ENCODE measurements around the gene CRYBG1.

The CRYBG1 gene

DNA sequence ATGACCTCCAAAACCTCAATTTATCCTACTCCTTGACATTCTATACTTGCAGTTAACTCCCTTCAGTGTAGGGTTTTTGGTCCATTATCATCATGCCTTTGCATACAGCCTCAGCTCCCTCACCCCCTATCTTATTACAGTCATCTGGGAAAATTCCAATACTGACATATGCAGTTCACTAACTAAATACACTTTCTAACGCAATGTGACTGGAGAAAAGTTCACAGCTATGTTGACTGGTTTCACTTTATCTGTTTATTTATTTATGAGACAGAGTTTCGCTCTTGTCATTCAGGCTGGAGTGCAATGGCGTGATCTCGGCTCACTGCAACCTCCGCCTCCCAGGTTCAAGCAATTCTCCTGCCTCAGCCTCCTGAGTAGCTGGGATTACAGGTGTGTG, 64.9 kb downstream of the CRYBG1 start:
- no peak for DNase-seq

- no peak for DNase-seq
Measured at GRCh38 chr6:106426250-106426970, 65.9 kb downstream of the CRYBG1 start.

- no peak for DNase-seq
Measured at GRCh38 chr6:106430466-106430865, 69.9 kb downstream of the CRYBG1 start.

GRCh38 chr6:106431405-106431804, 70.9 kb downstream of the CRYBG1 start:
- DNase-seq, result no peak

DNA sequence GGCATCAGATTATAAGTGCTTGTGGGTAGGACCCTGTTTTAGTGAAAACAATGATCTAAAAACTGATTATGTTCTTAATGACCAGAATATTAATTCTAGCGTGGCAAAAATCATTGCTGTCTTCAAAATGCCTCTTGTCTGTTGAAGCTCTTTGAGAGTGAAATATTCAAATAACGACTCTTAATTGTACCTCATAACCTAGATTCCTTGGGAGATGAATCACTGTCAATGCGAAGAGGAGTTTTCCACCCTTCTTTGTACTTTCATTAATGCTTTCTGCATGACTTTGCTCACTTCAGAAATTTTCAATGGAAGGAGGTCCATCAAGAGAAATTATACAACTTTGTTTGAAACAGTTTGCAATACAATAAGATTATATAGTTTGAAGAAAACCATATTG, 71.5 kb downstream of the CRYBG1 start:
- no peak for DNase-seq

GRCh38 chr6:106434530-106434929, 74.0 kb downstream of the CRYBG1 start:
- no peak for DNase-seq

DNA sequence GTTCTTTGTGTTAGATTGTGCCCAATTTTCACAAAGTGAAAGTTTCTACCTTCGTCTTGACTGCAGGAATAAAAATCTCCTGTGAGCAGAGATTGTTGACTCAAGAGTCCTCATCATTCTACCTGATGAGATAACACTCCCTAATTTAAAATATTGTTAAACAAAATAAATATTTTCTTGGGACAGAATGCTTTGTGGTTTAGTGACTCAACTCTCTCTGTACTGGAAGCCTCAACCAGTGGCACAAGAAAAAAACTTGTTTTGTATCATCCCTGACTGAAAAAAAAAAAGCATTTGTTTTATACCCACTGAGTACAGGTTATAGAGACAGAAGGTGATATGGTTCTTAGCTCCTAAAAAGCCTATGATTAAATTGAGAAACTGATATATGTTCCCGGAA, 78.9 kb downstream of the CRYBG1 start:
- no peak for DNase-seq

DNA sequence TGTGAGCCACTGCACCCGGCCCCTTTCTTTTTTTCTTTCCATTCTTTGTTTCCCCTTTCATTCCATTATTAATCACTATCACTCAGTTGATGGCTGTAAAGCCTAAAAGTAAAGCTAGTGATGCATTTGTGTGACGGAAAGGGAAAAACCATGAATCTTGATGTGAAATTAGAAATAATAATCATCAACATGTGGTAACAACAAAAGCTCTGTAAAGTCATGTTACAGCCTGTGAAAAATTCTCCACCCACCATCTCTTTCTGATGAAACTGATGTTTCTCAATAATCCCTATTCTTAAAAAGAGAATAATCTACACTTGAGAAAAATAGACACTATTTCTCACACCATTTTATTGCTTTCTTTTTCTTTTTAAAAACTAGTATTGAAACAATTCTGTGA, 80.0 kb downstream of the CRYBG1 start:
- DNase-seq, result no peak

DNA sequence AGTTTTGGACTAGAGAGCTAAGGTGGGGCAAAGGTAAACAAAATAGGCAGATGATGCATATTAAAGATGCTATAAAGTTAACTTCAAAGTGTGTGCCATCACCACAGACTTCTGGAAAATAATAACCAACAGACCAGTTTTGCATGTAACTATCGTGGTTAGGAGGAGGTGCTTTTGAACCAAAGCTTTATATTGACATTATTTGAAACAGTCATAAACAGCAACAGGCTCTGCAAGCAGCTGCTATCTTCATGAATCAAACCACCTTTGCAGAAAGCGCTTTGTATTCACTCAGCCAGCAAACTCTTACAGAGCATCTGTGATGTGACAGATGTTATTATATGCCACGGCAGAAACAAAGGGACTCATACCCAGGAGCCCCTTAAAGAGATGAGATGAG, 81.9 kb downstream of the CRYBG1 start:
- no peak for DNase-seq

- peak; percentile 53 for DNase-seq
Measured at GRCh38 chr6:106444777-106445507, 84.4 kb downstream of the CRYBG1 start.

DNA sequence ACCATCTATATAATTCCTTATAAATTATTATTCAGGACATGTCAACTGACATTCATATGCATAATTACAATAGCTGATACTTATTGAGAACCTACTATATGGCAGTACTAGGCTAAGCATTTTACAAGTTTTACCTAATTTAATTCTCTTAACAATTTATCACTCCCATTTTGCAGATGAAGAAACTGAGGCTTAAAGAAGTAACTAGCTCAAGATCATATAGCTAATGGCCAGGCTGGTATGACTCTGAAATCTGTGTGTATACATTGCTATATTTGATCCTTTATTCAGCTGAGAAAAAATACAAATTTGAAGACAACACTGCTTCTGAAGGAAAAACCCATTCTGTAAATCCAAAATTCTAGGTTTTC, 85.0 kb downstream of the CRYBG1 start:
- no peak for DNase-seq

- no peak for DNase-seq
Measured at GRCh38 chr6:106446287-106446885, 85.9 kb downstream of the CRYBG1 start.

DNA sequence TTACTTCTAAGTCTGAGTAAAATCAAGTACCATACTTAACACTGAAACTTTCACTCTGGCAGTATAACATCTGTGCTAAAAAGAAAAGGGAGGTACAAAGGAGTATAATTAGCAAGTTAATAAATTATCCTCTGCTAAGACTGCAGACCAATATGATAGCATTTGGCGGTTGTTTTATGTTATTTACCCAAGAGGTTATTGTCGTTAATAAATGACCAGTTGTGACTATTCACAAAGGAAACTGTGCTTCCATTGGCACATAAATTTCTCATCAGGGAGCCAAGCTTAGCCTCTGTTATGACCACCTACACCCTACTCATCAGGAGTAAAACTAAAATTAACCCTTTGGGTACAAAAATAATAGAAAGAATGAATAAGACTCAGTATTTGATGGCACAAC, 86.5 kb downstream of the CRYBG1 start:
- DNase-seq, result no peak

- no peak for DNase-seq
Measured at GRCh38 chr6:106448000-106448426, 87.5 kb downstream of the CRYBG1 start.

DNA sequence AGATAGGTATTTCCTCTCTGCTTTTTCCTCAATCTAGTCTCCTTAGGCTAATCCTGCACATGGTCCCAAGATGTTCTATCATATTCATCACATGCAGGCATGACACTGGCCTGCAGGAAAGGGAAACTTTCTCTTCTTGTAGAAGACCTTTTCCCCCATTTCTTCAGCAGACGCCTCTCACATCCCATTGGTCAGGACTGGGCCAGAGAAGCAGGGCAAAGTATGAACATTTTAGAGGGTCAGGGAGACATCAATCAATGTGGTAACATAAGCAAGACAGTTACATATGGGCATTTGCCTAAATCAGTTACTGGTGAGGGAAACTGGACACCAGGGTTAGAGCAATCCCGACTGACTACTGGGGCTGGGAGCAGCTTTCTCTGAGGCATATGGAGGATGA, 90.1 kb downstream of the CRYBG1 start:
- DNase-seq, result no peak

DNA sequence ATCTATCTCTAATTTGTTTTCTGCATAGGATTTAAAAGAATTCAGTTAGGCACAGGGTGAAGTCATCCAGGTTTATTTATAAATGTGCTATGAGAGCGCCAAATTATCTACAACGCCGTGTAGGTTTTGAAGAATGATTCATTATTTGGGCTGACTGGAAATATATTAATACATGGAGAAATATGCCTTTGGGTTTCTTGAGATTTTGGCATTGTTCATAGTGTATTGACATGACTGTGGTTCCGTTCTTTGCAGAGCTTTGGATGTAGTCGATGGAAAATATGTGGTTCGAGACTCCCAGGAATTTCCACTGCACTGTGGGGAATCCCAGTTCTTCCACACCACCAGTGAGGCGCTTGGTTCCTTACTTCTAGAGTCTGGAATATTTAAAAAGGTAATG, 90.9 kb downstream of the CRYBG1 start:
- no peak for DNase-seq

- DNase-seq, result no peak
Measured at GRCh38 chr6:106452628-106453027, 92.1 kb downstream of the CRYBG1 start.

- no peak for DNase-seq
Measured at GRCh38 chr6:106453756-106454367, 93.3 kb downstream of the CRYBG1 start.

DNA sequence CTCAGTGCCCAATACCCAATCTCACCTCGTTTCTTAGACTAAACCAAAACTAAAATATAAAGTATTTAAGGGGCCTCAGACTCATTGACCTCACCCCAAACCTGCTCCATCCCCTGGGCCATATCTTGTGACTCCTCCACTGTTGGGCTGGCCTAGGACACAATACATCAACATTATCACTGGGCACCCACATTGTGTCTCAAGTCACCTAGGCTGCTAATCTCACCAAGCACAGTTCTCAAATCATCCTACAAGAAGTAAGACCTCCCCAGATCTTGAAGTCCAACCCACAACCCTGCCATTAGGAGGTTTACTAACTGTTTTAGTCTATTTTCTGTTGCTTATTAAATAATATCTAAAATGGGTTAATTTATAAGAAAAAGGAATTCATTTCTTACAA, 96.2 kb downstream of the CRYBG1 start:
- DNase-seq, result no peak

DNA sequence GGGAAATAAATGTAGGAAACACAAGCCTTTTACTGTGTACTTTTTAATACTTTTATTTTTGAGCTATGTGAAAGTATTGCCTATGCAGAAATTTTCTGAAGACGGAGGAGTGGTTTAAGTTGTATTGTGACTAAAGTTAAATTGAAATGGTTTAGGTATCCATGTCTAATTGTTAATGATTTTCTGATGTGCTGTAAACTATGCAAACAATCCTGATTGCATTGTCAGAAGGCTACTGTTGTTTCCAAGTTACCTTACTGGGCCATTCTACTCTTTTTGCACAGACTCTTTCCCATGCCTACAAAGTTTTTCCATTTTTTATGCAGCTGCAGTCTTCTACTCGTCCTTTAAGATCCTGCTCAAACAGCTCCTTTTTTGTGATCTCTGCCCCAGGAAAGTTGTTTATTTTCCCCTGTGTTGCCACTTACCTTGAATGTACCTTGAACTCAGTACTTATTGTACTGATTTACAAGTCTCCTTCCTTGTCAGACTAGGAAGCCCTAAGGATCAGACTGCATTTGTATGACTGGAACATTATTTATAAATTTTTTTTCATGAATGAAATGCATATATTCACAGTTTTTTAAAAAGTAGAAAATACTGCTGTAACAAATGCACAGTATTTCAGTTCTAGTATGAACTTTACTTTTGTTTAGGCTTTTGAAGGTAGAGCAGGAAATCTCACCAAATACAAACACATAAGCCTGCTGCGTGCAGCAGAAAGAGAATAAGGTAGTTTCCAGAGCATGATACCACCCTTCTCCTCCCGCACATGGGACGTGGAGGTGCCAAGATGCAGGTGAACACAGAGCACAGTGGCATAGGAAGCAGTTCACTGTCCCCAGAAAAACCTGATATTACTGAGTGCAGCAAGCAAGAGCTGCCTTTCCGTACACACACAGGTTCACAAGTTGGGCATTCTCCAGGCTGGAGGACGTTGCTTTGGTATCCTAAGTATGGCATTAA, 97.8 kb downstream of the CRYBG1 start:
- DNase-seq, result no peak

DNA sequence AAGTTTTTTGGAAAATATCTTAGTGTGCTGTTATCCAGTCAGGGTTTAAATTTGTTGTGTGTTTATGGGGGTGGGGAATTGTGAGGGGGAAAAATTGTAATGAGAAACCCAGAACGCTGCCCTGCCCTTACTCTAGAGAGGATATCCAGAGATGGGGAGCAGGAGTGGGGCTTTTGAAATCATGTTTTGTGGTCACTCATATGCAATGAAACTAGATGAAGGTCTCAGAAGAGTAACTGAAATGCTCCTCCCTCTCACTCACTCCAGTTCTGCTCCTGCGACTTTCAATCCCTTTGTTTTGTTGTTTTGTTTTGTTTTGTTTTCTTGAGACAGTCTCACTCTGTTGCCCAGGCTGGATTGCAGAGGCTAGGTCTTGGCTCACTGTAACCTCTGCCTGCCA, 100.0 kb downstream of the CRYBG1 start:
- DNase-seq, result no peak

- DNase-seq, result no peak
Measured at GRCh38 chr6:106461084-106461483, 100.6 kb downstream of the CRYBG1 start.

All from SHP77 treated with DMSO at 0.1 percent for 48 hours (cell line).